ENCODE data around the gene IGF2R.
A peak's percentile ranks its signal among the peaks of the same experiment; 100 is the strongest.

The IGF2R gene

GRCh38 chr6:160022793-160023192 is 53.9 kb downstream of the IGF2R start:
- Histone ChIP-seq H3K4me2 (ENCODE audit: insufficient read depth, low read length) (no peak overlapping the region), H2AFZ (ENCODE audit: low read depth, low read length) (no peak overlapping the region), H3K27me3 (ENCODE audit: insufficient read depth, low read length, poor library complexity) (no peaks in the 10 kb centered on the region), H4K20me1 (ENCODE audit: insufficient read depth, low read length) (no peaks in the 10 kb centered on the region), H3K9me3 (ENCODE audit: insufficient read depth, low read length, severe bottlenecking) (no peaks in the 10 kb centered on the region), H3K79me2 (ENCODE audit: insufficient read depth, low read length) (peaks cover 80% of the 10 kb centered on the region), H3K4me1 (ENCODE audit: insufficient read depth, low read length) (peaks cover 57% of the 10 kb centered on the region), H3K9ac (ENCODE audit: low read depth, low read length) (no peak overlapping the region), H3K4me3 (ENCODE audit: low read depth in 1 of 2, low read length in 2 of 2) (no peak overlapping the region), H3K27ac (ENCODE audit: low read length) (peak overlapping the region; percentile 58), H3K36me3 (ENCODE audit: insufficient read depth, low read length) (peaks cover 54% of the 10 kb centered on the region)
- no peak for ATAC-seq (ENCODE audit: insufficient read depth, low read depth)
- TF ChIP-seq, protein P1, sequence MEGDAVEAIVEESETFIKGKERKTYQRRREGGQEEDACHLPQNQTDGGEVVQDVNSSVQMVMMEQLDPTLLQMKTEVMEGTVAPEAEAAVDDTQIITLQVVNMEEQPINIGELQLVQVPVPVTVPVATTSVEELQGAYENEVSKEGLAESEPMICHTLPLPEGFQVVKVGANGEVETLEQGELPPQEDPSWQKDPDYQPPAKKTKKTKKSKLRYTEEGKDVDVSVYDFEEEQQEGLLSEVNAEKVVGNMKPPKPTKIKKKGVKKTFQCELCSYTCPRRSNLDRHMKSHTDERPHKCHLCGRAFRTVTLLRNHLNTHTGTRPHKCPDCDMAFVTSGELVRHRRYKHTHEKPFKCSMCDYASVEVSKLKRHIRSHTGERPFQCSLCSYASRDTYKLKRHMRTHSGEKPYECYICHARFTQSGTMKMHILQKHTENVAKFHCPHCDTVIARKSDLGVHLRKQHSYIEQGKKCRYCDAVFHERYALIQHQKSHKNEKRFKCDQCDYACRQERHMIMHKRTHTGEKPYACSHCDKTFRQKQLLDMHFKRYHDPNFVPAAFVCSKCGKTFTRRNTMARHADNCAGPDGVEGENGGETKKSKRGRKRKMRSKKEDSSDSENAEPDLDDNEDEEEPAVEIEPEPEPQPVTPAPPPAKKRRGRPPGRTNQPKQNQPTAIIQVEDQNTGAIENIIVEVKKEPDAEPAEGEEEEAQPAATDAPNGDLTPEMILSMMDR (IDR thresholded peaks at IDR 0.05; ENCODE audit: borderline replicate concordance, extremely low read depth, low read length, poor library complexity, severe bottlenecking) = no peak
- TF ChIP-seq EZH2 (IDR thresholded peaks at IDR 0.05; ENCODE audit: borderline replicate concordance, low read depth, low read length, severe bottlenecking) = no peak
- DNase-seq = no peak

GRCh38 chr6:160024152-160024551 is 55.3 kb downstream of the IGF2R start:
- TF ChIP-seq EZH2 (IDR thresholded peaks at IDR 0.05; ENCODE audit: borderline replicate concordance, low read depth, low read length, severe bottlenecking) = no peak
- TF ChIP-seq, protein P1 (IDR thresholded peaks at IDR 0.05; ENCODE audit: borderline replicate concordance, extremely low read depth, low read length, poor library complexity, severe bottlenecking) = no peak
- Histone ChIP-seq H3K9me3 (ENCODE audit: insufficient read depth, low read length, severe bottlenecking) (no peaks in the 10 kb centered on the region), H3K4me1 (ENCODE audit: insufficient read depth, low read length) (peaks cover 57% of the 10 kb centered on the region), H4K20me1 (ENCODE audit: insufficient read depth, low read length) (no peaks in the 10 kb centered on the region), H3K9ac (ENCODE audit: low read depth, low read length) (no peak overlapping the region), H3K36me3 (ENCODE audit: insufficient read depth, low read length) (peaks cover 56% of the 10 kb centered on the region), H3K79me2 (ENCODE audit: insufficient read depth, low read length) (peaks cover 66% of the 10 kb centered on the region), H3K27me3 (ENCODE audit: insufficient read depth, low read length, poor library complexity) (no peaks in the 10 kb centered on the region), H3K4me3 (ENCODE audit: low read depth in 1 of 2, low read length in 2 of 2) (no peak overlapping the region), H3K27ac (ENCODE audit: low read length) (peak overlapping the region; percentile 53), H2AFZ (ENCODE audit: low read depth, low read length) (no peak overlapping the region), H3K4me2 (ENCODE audit: insufficient read depth, low read length) (no peak overlapping the region)
- DNase-seq (no peak), ATAC-seq (ENCODE audit: insufficient read depth, low read depth) (no peak)

DNA sequence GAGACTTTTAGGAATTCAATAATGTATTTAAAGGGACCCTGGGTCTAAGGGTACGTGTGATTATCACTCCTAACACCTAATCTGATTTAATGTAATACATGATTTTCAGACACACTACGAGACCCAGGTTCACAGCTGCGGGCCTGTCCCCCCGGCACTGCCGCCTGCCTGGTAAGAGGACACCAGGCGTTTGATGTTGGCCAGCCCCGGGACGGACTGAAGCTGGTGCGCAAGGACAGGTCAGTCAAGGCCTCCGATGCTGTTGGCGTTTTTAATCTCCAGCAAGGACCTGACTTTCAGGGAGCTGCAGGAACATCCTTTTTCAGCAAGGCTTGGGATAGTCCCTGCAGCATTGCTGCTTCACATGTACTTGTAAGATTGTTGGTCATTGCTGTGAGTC is 58.2 kb downstream of the IGF2R start:
- H3K4me3 ChIP-seq (ENCODE audit: low read depth in 1 of 2, low read length in 2 of 2) = no peak overlapping the region
- ATAC-seq (ENCODE audit: insufficient read depth, low read depth) = no peak
- H3K36me3 ChIP-seq (ENCODE audit: insufficient read depth, low read length) = peaks cover 72% of the 10 kb centered on the region

More for the DNA sequence above, 58.2 kb downstream of the IGF2R start:
- peaks cover 80% of the 10 kb centered on the region for H3K4me1 ChIP-seq (ENCODE audit: insufficient read depth, low read length)
- H3K9ac ChIP-seq (ENCODE audit: low read depth, low read length) = peak overlapping the region; percentile 63
- no peak overlapping the region; the same call in 1 of the 2 replicates for H3K4me2 ChIP-seq (ENCODE audit: insufficient read depth, low read length)
- H3K9me3 ChIP-seq (ENCODE audit: insufficient read depth, low read length, severe bottlenecking) = no peaks in the 10 kb centered on the region
- H4K20me1 ChIP-seq (ENCODE audit: insufficient read depth, low read length) = peaks cover 8% of the 10 kb centered on the region
- H3K27me3 ChIP-seq (ENCODE audit: insufficient read depth, low read length, poor library complexity) = no peaks in the 10 kb centered on the region
- peak overlapping the region; percentile 97 for H3K27ac ChIP-seq (ENCODE audit: low read length)
- TF ChIP-seq, protein P1 (IDR thresholded peaks at IDR 0.05; ENCODE audit: borderline replicate concordance, extremely low read depth, low read length, poor library complexity, severe bottlenecking) = no peak
- TF ChIP-seq EZH2 (IDR thresholded peaks at IDR 0.05; ENCODE audit: borderline replicate concordance, low read depth, low read length, severe bottlenecking) = no peak
- no peak for DNase-seq
- peaks cover 63% of the 10 kb centered on the region for H3K79me2 ChIP-seq (ENCODE audit: insufficient read depth, low read length)
- H2AFZ ChIP-seq (ENCODE audit: low read depth, low read length) = no peak overlapping the region
